K562 (cell line): ENCODE results near the gene UBE2G2.

Source experiments
- ELF4 ChIP-seq: fragments of 450-650 bp; formaldehyde crosslinking; IDR thresholded peaks from 2 replicates; pipeline ENCODE4 v1.4.0; 2022; ENCODE audit warnings: missing genetic modification characterization
- NR1H2 ChIP-seq: sonication (generic); formaldehyde crosslinking; IDR thresholded peaks from 2 replicates; pipeline ENCODE4 v1.4.0; 2020; ENCODE audit warnings: mild to moderate bottlenecking, missing genetic modification reagents
- PBX2 ChIP-seq, 2 experiments: IDR thresholded peaks in 1 of 2; conservative IDR thresholded peaks in 1 of 2; 2 replicates each; pipeline ENCODE4 v1.6.1; 2016; ENCODE audit warnings: low read depth in 2 of 2, mild to moderate bottlenecking in 1 of 2, missing compliant biosample characterization in 1 of 2, missing genetic modification characterization in 1 of 2, moderate library complexity in 1 of 2
- SP1 ChIP-seq: sonication (generic); formaldehyde crosslinking; IDR thresholded peaks from 2 replicates; pipeline ENCODE4 v1.8.1; 2022; ENCODE audit warnings: mild to moderate bottlenecking, missing genetic modification reagents
- WHSC1 ChIP-seq: IDR thresholded peaks from one replicate; pipeline ENCODE4 v1.6.1; 2012; ENCODE audit warnings: low read length, control low read depth, inconsistent platforms
- ZNF79 ChIP-seq: fragments of 250-450 bp; sonication (Bioruptor Pico); IDR thresholded peaks from 2 replicates; pipeline ENCODE4 v1.4.0; 2020; ENCODE audit warnings: low read depth, mild to moderate bottlenecking, moderate library complexity
- TF ChIP-seq, protein P1 (sequence below), 3 experiments: IDR thresholded peaks in 2 of 3; conservative IDR thresholded peaks in 1 of 3; 2 replicates each; pipeline ENCODE4 v1.5.1; 2011 to 2012; ENCODE audit warnings: low read length in 3 of 3, mild to moderate bottlenecking in 3 of 3, control low read depth in 2 of 3, improper control_type of control experiment in 1 of 3, inconsistent platforms in 1 of 3, low read depth in 1 of 3, mixed read lengths in 1 of 3, moderate library complexity in 1 of 3; ENCODE audit not compliant: insufficient read depth in 2 of 3

DNA sequence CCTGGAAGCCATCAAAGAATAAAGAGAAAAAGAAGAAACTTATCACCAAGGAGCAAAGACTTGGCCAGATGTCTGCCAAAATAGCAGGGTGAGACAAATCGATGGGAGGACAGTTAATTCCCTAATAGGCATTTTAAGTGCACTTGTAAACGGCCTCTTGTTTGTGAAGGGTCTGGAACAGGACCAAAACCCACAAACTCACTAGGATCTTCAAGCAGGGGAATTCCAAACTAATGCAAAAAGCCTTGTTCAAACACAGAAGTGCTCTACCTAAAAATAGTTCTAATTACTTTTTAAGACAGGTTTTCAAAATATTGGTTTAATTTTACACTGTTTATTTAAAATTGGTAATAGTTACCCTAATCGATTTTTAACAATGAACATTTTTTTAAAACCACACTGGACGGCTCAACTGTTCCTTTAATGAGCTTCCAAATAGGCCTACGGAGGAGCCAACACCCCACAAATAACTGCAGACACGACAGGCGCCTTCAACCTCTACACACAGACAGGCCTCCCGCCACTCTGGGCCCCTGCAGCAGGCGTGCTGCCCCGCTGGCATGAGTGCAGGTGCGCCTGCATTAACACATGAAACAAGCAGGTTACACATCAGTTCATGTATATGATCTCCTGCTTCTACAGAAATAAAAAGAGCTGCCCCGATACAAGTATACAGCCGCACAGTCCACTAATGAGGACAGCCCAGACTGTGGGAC lies 15.8 kb downstream of the UBE2G2 start:
- TF ChIP-seq, protein P1, sequence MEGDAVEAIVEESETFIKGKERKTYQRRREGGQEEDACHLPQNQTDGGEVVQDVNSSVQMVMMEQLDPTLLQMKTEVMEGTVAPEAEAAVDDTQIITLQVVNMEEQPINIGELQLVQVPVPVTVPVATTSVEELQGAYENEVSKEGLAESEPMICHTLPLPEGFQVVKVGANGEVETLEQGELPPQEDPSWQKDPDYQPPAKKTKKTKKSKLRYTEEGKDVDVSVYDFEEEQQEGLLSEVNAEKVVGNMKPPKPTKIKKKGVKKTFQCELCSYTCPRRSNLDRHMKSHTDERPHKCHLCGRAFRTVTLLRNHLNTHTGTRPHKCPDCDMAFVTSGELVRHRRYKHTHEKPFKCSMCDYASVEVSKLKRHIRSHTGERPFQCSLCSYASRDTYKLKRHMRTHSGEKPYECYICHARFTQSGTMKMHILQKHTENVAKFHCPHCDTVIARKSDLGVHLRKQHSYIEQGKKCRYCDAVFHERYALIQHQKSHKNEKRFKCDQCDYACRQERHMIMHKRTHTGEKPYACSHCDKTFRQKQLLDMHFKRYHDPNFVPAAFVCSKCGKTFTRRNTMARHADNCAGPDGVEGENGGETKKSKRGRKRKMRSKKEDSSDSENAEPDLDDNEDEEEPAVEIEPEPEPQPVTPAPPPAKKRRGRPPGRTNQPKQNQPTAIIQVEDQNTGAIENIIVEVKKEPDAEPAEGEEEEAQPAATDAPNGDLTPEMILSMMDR (IDR thresholded peaks at IDR 0.05 in 2 of 3, conservative IDR thresholded peaks at IDR 0.05 in 1 of 3; ENCODE audit: insufficient read depth in 2 of 3, low read depth in 1 of 3, low read length in 3 of 3): no peak
- TF ChIP-seq NR1H2 (CRISPR knock-in tag) (no peak), ELF4 (CRISPR knock-in tag) (no peak), WHSC1 (no peak), SP1 (CRISPR knock-in tag) (no peak), ZNF79 (CRISPR knock-in tag) (no peak), PBX2 (CRISPR knock-in tag; IDR thresholded peaks at IDR 0.05; ENCODE audit: low read depth) (no peak), PBX2 (tag; conservative IDR thresholded peaks at IDR 0.05; ENCODE audit: low read depth) (no peak)
